ENCODE measurements around the gene DLG2.
"Not testable (repeated sequence)": the region's sequence is repeated elsewhere in the genome, so short reads cannot be mapped to it uniquely, and the experiment has no call there.

DLG2 gene

DNA sequence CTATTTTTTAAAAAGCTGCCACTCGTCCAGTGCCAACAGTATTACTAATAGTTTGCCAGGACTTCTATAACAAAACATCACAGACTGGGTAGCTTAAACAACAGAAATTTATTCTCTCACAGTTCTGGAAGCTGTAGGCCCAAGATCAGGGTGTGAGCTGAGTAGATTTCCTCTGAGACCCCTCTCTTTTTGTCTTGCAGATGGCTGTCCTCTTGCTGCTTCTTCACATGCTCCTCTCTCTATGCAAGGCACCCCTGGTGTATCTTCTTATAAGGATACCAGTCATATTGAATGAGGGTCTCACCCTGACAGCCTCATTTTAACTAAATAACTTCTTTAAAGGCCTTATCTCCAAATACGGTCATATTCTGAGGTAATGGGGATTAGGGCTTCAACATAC is 390.9 kb downstream of the DLG2 start:
- DNase-seq, result no peak

DNA sequence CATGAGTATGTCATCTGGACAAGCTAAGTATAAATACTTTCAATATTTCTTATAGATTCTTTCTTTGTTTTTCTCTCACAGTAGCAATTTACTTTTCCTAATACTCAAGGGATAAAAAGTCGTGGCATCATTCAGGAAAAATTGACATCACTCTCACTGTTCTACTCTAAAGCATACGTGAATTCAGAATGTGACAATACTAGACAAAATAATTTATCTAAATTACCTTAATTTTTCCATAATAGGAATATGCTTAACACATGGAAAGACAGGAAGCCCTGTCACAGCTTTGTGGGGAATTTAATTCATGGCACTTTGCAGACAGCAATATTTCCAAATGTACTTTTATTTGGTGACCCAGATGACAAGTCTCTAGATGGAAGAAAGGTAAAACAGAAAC is 394.6 kb downstream of the DLG2 start:
- no peak for DNase-seq

DNA sequence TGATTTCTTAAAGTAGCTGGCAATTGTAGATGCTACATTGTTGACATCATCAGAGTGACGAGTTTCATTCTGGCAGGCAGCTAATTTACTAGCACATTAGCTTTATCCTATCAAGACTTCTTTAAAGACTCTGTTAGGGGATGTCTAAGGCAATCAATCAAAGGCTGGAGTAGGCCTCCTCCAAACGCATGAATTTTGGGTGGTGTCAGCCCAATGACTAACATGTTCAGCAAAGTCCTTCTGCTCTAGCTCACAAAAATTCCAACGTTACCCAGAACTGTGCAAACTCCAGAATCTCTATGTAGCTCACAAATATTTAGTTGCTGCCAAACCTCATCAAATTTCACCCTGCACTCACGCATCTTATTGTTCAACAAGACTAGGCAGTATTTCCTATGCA is 395.6 kb downstream of the DLG2 start:
- DNase-seq, result no peak

DNA sequence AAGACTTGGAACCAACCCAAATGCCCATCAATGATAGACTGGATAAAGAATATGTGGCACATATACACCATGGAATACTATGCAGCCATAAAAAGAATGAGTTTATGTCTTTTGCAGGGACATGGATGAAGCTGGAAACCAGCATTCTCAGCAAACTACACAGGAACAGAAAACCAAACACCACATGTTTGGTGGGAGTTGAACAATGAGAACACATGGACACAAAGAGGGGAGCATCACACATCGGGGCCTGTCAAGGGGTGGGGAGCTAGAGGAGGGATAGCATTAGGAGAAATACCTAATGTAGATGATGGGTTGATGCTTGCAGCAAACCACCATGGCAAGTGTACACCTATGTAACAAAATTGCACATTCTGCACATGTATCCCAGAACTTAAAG is 397.4 kb downstream of the DLG2 start:
- DNase-seq, result not testable (repeated sequence)

DNA sequence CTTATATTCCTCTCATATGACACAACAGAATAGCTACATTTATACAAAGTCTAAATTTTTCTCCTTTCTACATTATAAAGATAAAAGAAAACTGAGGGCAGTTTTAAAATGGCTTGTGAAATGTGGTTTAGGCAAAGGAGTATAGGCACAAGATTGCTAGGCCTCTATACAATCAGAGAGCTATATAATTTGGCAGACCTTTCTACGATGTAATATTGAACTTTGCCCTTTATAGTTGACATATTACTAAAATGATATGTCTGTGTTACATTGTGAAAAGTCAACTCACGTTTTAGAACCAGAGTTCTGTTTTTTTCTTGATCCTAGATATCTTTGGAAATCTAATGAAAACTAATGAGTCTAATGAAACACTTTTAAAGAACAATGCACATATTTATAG is 430.2 kb downstream of the DLG2 start:
- DNase-seq, result no peak

DNA sequence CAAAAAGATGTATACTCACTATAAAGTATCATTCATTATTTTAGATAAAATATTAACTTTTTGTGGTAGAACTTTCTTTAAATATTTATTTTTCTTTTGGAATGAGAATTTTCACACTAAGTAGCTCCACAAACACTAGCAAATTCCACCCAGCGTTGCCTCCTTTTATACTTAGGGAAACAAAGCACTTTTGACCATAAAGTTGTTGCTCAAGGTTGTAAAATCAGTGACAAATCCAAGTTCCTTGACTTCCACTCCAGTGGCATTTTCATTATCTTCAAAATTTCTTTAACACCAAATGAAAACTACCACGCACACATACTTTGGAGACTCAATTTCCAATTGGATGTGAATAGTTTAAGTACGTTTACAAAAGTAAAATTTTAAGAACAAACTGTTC is 431.2 kb downstream of the DLG2 start:
- no peak for DNase-seq

DNA sequence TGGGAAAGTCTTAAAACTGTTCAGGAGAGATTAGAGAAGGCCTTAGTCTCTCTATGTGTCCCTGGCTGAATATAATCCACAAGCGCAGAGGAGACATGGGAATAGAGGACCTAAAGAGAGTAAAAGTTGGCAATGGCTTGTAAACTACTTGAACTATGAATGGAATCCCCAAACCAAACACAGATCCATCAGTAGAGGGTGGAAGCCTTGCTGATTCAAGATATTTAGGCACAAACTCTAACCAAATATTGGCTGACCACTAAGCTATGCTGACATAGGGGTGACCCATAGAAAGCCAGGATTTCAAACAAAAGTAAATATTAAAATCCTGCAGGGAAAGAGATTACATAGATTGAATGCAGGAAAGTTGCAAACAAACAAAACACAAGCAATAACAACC is 439.2 kb downstream of the DLG2 start:
- DNase-seq, result no peak

DNA sequence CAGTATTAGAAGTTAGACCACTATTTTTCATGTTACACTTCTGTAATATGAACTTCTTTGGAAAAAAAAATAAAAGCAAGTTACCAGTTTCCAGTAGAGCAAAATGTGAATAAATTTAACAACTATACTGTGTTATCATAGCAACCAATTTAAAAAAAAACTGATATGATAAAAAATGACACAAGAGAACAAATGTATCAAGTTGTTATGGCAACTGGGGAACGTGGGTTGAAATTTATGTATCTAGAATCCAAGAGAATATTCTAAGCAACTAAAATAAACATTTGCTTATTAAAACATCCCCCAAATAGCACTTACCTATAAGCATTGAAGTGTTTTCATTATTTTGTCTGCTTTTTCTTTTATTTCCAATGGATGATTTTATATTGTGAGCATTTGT is 442.4 kb downstream of the DLG2 start:
- no peak for DNase-seq

DNA sequence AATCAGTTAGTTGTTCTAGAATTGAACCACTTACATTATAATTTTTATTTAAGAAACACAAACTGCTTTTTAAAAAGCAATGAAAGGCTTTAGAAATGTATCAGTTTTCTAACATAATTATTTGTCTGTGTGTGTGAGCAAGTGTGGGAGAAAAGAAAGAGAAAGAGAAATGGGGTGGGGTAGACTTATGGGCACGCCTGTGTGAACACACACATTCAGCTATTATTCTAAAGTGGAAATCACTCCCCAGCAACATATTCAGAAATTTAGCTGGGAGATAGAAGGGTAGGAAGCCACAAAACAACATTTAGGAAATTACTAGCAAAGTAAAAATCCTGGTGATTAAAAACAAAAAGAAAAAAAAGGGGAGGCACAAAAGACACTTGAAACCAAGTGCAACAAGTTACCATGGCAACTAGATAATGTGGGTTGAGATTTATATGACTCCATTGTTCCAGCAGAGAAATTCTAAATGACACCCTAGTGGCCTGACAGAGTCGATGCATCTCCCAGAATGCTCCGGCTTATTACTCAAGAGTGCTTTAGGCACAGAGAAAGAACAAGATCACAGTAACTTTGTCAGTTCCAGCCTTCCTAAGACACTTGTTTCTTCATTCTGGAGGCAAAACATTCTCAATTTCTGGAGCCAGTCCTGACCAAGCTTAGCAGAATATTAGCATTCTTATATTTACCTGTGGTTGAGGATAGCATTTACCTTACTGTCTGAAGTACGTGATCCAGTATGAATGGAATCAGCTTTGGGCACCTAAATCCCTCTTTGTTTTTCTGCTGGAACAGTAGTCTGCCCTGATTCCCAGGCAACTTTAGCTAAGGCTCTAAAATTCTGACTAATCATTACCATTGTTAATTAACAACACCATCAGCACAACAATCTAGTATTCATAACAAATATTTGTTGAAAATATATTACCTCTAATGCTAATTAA is 444.4 kb downstream of the DLG2 start:
- peak in 17 of 56 donors; percentile 0 to 45 (median 6) for DNase-seq

DNA sequence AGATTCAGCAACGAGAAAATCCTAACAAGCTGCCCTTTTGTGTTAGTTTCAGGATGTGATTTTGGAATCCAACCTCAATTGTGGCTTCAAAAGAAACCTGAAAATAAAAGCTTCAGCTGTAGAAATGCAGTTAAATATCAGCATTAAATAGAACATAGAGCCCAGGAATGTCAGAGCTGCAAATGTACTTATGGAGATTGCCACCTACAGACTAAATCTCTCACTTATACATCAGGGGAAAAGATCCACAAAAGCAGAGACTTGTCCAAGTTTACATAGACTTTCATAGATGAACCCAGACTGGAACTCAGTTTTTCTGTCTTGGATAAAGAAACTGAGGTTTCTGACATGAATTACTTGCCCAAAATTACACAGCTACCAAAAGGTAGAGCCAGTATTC is 446.6 kb downstream of the DLG2 start:
- DNase-seq, result no peak

DNA sequence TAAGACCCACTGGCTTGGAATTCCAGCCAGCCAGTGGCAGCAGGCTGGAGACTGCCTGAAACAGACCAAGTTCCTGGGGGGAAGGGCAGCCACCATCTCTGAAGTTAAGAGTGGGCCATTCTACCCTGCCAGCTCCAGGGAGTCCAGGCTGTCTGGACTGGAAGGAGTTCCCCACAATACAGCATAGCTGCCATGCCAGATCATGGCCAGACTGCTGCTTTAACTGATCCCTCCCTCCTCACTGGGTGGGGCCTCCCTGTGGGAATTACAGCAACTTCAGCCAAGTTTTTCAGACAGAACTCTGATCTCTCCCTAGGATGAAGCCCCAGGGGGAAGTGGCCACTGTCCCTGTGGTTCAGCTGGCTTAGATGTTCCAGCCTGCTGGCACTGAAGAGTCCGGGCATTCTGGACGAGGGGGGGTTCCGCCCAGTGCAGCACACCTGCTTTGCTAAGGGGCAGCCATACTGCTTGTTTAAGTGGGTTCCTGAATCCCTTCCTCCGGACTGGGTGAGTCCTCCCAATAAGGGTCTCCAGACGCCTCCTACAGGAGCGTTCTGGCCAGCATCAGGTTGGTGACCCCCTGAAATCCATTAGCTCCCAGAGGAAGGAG is 455.4 kb downstream of the DLG2 start:
- DNase-seq, result no peak

DNA sequence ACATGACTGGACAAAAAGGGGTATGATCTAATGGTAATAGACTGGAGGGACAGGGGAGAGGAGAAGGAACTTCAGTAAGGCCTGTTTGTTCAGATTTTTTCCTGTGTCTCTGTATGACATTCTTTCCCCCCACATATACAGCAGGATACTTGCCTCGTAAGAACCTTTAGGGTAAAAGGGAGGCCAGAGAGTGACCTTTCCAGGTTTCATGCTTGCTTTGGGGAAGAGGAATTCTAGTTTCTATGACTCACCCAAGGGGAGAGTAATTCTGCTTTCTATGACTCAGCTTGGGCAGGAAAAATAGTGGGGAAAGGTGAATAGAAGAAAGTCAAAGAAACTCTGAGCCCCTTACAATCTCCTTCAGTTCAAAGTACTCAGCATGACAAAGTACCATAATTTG is 457.0 kb downstream of the DLG2 start:
- no peak for DNase-seq

DNA sequence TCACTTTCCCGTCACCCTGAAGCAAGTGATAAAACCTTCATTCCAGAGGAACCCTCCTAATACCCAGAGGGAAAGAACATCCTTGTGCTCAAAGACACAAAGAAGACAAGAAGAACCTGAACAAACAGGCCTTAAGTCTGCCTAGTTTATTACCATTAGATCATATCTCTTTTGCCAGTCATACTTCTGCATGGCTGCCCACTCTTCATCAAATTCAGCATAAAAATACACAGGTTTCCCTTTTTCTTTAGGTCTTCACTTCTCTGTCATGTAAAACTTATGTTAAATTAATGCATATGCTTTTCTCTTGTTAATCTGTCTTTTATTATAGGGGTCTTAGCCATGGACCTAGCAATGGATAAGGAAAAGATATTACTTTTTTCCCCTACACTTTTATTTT is 459.7 kb downstream of the DLG2 start:
- DNase-seq, result no peak

DNA sequence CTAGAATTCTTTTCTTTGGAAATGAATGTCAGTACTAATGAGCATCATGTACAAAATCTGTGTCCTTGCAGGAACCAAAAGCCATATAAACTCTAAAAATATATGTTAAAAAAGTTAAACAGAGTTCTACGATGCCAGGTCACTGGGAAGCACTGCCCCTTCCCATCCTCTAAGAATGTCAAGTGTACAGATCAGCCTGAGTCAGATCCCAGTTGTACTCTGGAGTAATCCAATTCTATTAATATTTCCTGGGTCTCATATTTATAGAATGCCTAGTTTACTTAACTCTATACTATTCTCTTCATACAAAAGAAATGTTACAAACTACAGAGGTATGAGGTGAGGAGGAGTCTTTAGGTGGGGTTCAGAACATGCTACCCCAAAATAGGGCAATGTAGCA is 460.1 kb downstream of the DLG2 start:
- DNase-seq, result no peak

DNA sequence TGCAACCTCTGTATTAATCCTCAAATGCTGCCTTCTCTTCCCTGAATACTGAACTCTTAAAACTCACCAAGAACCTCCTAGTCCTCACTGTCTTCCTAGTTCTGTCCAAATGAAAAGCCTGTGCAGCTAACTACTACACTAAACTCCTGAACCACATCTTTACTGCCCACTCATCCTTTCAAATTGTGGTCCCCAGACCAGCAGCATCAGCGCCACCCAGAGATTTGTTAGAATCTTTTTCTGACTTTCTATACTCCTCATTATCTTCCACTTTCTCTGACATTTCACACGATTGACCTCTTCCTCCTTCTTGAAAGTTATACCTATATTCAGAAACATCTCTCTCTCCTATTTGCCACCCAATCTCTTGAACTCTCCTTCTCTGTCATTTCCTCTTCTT is 461.3 kb downstream of the DLG2 start:
- DNase-seq, result no peak

DNA sequence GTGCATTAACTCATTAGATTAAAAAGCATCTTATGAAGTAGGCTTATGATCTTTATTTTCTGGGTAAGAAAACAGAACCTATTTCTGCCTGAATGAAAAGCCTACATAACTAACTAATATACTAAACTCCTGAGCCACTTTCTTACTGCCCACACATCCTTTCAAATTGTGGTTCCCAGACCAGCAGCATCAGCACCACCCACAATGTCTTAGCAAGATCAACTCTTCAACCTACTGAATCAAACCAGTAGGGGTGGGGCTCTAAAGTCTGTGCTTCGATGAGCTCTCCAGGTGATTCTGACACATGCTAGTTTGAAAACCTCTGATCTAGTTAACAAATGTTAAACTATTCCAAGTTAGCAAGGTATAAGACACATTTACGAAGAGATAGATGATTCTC is 462.4 kb downstream of the DLG2 start:
- DNase-seq, result no peak

DNA sequence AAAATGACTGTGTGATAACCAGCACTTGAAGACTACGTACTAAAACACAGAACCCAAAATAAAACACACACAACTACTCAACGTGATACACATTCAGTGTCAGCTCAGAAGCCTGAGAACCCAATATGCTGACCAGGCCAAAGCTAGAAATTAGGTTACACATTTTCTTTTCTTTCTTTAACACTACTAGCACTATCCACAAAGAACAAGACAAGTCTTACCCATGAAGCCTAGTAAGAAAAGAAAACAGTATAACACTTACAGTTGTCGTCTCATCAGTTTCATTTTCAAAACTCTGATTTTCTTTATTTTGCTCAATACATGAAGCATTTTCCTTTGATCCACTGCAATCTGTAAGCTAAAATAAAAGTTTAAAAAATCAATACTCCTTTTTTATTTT is 472.9 kb downstream of the DLG2 start:
- no peak for DNase-seq

DNA sequence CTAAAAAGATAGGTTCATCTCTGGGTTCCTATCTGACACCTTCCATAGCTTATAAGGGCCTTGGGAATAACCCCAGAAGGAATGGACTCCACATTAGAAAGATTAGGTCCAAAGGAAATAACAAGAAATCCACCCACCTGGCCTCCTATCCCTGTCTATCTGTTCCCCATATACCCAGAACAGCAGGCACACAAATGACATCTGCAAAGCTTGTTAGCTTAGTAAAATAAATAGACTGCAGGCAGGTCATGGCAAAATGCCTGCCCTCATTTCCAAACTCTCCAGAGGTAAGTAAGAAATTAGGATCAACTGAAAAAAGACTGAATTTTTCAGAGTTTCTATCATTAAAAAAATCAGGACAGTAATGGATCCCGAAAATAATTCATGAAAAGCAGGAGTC is 489.5 kb downstream of the DLG2 start:
- DNase-seq, result no peak

DNA sequence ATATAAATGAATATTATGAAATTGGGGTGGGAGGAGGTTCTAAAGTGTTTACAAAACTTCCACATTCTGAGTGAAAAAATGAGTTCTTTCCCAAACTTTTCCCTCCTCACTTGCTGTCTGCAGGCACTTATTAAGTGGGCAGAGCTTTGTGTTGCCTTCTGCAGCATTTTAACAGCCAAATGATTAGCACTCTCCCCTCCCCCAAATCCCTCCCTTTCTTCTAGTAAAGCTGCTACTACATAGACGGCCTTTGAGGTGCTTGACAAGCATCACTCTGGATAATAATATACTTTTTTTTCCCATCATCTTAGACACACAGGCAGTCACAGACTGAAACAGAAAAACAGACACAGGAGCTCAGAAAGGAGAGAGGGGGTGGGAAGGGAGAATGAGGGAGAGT is 493.5 kb downstream of the DLG2 start:
- DNase-seq, result no peak

DNA sequence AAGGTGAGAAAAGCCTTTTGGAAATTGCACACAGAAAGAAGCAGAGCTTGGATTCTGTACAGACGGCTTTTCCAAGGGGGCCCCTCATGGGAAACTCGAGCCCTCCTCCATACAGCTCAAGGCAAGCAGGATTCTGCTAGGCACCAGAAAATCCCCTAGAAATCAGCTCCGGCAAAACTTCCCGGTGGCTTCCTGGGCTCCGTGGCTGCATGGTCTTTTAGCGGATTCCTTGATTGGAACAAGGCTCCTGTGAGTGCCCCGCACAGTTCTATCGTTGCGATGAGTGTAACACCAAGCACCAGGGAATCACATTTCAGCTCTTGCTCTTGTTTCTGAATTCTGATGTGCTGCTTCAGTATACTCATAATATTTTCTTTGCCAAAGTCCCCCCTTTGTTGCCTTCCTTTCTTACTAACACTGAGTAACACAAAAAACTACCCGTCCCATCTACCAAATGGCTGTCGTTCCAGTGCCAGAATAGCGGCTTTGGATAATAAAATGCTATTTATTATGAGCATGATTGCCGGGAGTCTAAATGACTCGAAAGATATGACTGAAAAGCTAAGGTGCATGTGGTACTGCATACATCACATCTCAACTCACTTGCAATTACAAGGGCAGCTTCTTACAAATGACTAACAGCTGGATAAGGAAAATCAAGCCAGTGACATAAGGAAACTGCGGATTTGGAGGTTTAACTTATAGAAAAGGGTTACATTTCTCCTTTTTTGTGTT is 494.1 kb downstream of the DLG2 start:
- DNase-seq, result peak in 37 of 56 donors; percentile 1 to 52 (median 8)

DNA sequence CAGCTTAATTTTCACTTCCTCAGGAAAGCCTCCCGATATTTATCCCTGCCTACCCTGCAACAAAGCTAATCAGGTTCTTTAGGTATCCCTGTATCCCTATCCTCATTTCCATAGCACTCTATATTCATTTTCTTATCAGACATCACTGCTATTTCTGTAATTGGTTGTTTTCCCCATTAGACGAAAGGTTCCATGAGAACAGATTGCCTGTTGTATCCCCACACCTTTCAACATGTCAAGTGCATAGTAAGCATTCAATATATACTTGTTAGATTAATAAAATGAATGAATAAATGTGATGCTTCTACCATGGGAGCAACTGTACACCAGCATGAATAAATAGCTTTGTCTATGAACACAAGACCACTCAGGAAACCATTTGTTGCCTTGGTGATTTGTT is 499.8 kb downstream of the DLG2 start:
- DNase-seq, result no peak

DNA sequence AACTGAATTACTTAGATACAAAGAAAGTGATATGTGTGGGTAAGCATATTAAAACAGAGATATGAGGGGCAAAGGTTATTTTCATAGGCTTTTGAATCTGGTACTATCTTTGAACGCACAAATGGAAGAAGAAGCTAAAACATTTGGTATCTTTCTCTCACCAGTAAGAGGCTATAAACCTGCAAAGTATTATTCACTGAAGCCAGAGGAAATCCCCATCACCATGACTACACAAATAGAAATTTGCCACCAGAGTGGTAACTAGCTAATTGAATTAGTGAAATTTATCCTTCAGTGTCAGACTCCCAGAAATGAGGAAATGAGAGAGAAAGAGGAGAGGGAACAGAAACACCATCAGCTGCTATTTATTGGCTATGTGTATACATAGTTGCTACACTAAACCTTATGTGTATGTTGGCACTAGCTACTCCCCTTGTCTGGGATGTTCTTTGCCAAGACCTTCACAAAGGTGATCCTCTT is 503.4 kb downstream of the DLG2 start:
- DNase-seq, result no peak

Data from amygdala (tissue), 56 donors.